Activated CD4-positive, alpha-beta T cell treated with anti-CD3 and anti-CD28 coated beads, Interleukin-2, amount 50 U/mL, for 1 hour (primary cell): ENCODE measurements around the gene AK8.

ENCODE experiments used
- DNase-seq: peaks from one replicate; pipeline ENCODE4 v3.0.0-alpha.2; 2020

The AK8 gene

DNA sequence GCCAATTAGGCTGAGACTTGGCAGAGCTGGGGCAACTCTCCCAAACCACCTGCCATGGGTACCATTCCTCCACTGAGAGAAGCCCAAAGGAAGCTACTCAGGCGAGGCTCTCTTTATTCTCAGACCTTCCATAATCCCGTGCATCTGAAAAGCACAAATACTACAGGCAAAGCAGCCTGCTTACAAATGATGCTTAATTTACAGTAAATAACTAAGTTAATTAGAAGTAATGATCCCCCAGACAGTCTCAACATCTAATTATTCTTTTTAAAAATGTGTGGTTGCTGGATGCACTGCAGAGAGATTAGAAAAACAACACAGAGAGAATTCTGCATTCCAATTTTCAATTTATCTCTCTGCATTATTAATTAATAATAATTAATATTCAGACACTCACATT is 53.1 kb downstream of the AK8 start:
- DNase-seq: no peak

DNA sequence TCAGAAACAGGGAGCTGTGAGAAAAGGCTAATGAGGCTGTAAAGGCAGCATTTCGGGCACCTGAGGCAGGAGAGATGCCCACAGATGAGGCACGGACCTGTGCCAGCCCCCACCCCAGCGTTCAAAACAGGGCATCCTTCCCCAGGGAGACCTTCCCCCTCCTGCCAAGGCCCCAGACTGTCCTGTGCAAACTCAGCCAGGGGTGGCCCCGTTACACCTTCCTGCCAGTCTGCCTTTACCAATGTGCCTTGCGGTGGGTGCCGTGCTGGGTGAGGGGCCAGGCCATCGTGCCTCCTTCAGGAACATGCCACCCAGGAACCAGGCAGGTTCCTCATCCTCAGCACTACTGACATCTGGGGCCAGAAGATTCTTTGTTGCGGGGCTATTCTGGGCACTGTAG is 53.9 kb downstream of the AK8 start:
- no peak for DNase-seq

DNA sequence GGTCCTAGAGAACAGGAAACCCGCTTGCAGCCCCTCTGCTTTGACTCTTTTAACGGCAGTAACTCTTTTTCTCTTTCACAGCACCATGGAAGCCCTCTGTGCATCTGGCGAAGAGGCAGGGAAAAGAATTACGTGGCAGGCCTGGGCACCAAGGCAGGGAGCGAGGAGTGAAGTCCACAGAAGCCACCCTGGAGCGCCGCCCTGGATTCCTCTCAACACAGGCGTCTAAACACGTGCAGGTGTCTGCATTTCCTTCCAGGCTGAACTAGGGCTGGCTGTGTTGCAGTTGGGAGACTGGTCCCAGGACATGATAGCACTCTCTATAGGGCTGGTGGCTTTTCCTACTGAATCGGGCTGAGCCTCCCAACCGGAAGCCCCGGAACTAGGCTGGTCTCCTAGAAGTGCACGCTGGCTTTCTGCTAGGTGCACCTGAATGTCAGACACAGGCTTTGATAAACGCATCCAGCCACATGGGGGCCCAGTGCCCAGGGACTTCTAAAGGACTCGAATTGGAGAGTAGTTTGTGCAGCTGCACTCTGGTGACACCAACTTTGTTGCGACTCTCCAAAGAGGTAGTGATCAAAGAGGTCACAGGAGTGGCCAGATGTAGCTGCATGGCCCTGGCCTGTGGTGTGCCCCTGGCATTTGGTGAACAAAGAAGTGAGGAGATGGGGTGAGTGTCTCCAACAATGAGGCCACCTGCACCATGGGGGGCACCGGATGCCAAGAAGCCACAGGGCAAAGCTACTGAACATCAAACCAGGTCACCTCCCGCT is 54.5 kb downstream of the AK8 start:
- DNase-seq: no peak

DNA sequence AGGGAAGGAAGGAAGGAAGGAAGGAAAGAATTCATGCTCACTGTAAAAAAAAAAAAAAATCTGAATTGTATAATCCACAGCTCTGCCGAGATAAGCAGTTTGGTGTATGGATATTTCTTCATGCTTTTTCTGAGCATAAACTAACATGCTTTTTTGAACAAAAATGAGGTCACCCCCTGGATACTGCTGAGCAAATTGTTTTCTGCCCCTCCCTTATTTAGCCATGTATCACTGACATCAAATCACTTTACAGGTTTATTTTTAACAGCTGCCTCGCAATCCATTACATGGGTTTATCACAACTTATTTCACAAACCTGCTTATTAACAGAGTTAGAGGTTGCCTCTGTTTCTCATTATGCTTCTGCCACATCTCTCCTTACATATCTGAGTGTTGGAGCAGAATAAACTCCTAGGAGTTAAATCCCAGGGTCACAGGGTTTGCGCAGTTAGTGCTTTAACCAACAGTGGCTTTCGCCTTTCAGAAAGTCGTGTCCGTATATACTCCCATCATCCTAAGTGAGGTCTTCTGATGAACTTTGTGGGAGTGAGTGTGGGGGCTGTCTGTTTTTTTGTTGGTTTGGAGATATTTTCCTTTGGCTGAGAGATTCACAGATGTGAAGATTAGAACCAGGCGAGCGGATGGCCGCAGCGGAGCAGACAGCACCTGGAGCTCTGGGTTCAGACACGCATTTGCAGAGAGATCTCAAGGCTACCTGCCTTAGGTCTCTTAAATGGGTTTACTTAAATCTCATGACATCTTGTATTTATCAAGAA is 57.7 kb downstream of the AK8 start:
- no peak for DNase-seq

GRCh38 chr9:132818588-132818987 is 59.5 kb downstream of the AK8 start:
- no peak for DNase-seq

DNA sequence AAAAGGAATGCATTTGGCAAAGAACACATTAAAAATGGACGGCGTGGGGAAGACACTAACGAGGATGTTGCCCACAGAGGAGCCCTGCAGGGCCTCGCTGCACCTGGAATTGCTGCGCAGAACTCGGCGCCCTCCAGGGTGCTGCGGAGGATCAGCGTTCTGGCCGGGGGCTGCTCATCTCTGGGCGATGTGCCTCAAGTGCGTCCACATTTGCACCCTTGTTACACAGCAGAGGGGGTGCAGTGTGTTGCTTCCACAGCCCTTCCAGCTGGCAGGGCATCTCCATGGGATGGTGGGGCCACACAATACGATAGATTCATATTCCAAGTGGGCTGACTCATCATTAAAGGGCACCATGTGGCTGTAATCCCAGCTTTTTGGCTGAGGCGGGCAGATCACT is 63.1 kb downstream of the AK8 start:
- DNase-seq: no peak

- DNase-seq: no peak
These were observed 64.8 kb downstream of the AK8 start for GRCh38 chr9:132813115-132813771.

- no peak for DNase-seq
These were observed 66.1 kb downstream of the AK8 start for GRCh38 chr9:132811985-132812384.

GRCh38 chr9:132810314-132810713 is 67.8 kb downstream of the AK8 start:
- no peak for DNase-seq

DNA sequence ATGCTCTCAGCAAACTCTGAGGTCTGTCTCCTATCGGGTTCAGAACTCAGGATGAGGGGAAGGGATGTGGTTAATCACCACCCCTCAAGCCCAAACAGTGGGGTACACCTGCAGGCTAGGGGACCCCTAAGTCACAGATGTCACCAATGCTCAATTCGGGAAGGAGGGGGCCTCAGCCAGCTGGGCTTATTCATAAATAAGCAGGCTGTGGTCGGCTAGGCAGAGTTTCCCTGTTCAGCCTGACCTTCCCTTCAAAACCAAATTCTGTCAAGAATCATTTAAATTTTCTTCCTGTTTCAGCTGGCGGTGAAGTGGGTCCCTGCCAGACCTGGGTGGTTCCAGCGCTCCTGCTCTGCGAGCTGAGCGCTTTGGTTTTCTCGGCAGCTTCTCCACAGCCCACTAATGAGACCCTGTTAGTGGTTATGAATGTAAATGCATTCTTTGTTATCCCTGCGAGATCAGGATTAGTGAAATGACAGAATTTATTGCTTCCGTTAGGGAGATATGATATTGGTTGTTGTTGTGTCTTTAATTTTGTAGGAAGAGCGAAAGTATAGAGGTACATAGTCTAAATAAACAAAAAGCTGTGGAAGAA is 68.3 kb downstream of the AK8 start:
- DNase-seq: no peak

GRCh38 chr9:132808645-132809044 is 69.4 kb downstream of the AK8 start:
- DNase-seq: no peak

DNA sequence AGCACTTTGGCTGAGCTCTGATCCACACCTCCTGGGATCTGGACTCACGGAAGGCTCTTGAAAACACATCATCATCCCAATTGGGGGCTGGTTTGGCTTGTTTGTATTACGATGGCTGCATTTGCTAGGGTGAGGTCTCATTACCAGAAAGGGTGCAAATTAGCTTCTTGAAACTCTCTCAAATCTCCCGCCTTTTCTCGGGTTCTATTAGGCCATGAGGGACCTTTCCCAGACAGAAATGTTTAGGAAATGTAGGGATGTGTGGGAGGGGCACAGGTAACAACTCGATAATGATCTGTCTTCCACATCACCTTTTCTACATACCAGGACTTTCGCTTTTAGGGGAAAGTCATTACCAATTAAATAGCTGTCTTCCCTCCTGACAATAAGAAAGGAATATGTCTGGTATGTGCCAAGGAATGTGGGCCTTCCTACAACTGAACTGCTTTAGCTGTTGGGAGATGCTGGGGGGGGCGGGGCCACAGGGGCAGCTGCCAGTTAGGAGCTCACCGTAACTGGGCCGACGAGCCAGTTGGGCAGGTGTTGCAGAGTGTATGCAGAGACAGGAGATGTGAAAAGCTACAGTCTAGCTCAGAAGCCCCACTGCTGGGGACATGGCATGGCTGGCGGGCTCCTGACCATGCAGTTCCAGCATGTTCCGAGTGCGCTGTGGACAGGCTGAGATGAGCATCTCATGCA is 71.2 kb downstream of the AK8 start:
- no peak for DNase-seq

DNA sequence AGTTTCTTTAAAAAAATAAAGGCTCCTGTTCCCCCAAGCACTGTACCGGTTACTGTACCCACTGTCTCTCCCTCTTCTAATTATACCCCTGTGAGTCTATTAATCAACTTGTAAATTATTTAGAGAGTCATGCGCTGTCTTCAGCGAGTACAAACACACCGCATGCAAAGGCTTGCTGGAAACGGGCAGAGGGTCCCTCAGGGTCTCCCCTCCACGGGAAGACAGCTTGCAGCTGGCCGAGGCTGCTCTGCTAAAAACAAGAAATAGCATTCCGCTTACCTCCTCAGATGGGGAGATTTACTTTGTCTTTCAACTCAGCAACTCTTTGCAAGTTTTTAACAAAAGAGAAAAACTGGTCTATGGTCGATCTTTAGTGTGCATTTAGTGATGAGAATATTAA is 71.8 kb downstream of the AK8 start:
- no peak for DNase-seq

DNA sequence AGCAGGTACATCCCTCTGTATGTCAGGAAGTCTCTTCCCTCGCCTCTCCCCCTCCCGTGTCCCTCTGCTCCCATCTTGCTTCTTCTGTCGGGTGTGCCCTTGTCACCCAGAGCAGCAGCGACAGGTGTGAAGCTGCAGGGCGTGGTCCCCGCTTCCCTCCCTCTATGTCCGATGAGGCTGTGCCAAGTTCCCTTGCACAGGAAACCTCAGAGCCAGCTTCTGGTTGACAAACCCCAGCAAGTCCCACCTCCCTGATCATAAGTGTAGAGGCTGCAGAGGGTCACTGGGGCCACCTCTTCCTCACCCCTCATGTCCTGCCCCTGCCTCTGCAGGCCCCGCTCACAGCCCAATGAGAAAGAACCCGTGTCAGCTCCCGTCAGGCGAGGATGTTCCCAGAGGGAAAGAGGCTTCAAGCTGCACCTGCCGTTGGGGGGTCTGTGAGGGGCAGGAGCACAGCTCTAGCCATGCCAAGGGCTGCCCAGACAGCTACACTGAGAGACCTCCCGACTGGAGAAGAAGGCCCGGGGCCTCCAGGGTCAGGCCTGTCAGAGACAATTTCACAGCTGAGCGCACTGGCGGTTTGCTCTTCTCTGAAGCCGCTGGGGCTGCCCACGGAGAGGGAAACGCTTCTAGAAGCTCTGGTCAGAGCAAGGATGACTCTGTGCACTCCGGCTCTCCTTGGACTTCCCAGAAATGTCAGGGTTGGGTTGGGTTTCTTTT is 73.3 kb downstream of the AK8 start:
- no peak for DNase-seq

GRCh38 chr9:132802121-132802795 is 75.8 kb downstream of the AK8 start:
- DNase-seq: no peak

DNA sequence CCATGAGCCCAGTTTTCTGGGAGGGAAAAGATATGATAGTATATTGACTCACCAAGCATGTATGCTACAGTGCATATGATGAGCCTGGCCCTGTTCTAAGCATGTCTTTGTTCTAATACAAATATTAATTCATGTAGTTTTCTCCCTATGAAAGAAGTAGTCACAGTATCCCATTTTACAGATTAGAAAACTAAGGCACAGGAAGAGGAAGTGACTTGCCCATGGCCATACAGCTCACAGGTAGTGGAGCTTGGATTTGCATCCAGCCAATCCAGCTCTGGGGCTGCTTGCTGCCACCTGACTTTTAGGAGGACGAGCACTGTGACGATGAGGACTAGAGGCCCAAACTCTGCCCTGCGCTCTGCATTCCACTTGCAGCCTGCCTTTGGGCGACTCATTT is 76.4 kb downstream of the AK8 start:
- DNase-seq: no peak

GRCh38 chr9:132800038-132800648 is 77.9 kb downstream of the AK8 start:
- DNase-seq: peak; percentile 63

DNA sequence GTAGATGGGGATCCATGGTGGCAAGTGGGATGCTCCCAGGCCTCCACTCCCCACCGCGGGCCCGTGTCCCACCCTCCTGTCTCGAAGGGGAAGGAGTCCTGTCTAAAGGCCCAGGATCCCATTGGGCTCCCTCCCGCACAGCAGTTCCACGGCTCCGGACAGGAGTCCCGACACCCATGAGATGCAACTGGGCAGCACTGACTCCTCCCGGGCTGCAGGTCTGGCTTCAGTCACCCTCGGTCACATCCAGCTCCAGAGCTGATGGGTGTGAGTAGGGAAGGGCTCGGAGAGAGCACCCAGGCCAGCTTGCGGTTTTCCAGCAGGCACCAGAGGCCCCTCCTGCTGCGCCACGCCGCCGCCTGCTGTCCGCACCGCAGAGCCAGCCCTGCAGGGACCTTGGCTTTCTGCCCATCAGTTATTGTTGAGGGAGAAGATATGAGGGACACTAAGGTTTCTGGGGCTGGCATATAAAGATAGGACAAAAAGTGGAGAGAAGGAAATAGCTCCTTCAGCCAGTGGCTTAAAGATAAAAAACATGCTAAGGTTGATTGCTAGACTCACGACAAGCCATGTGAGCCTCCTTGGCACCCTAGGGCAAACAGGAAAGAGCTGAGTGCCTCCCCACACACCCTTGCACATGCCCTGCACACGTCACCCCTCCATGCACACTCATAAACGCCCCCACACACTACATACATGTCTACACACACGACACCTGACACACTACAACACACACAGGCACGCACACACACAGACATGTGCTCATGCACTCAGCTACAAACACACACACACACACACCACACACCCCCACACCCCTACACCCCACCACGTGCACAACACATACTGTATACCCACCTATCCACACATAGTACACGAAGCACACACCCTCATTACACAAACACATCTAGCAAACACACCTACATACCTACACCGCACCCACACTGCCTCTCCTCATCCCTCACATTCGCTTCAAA is 79.0 kb downstream of the AK8 start:
- DNase-seq: no peak

- DNase-seq: no peak
These were observed 80.0 kb downstream of the AK8 start for GRCh38 chr9:132797861-132798659.
